Measurements from ENCODE around the gene SLC35B2. TPM values are rescaled to one million over a fixed set of nuclear protein-coding genes. Genes with fewer than 3 reads are reported as not detected.
A peak's percentile ranks its signal among the peaks of the same experiment; 100 is the strongest.

Gene SLC35B2
- total and polyA plus RNA-seq, 10 of the 15 experiments (the other 5 are each of a cell fraction or from before 2014, with no cell fraction given): 11.3 to 45.4 (median 33.8) TPM

DNA sequence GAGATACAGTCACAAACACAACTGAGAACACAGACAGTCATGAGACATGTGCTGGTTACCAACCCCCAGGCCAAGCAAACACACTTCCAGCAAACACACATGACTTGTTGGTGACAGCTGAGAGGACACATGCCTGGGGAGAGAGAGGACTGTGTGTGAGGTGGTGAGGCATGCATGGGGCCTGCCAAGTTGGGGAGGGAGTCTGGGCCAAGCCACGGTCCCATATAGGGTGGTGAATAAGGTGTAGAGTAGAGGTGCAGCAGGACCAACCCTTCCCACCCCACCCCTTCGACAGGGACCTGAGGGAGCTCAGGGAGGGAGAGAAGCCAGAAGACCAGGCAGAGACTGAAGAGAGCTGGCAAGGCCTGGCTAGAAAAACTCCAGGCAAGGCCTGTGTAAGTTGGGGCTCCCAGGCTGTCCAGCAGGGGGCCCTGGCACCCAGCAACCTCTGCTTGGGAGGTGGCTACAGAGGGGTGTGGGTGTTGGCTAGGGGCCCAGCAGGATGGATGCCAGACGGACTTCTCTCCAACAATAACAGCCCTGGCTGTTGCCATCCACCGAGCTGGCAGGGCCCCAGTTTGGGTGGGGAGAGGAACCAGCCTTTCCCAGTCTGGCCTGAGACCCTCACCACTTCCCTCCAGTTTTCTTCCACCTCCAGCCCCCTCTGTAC, 35.9 kb downstream of the SLC35B2 start (continued):
- TF ChIP-seq ETV6 (conservative IDR thresholded peaks at IDR 0.05 in 1 of 2, IDR thresholded peaks at IDR 0.05 in 1 of 2; ENCODE audit: borderline replicate concordance in 1 of 2, low read depth in 1 of 2) (no peak), BHLHE40 (IDR thresholded peaks at IDR 0.05; ENCODE audit: borderline replicate concordance in 1 of 2, low read depth in 2 of 2, low read length in 1 of 2) (peak; percentile 75 to 80; a peak in 2 of 4 replicates), ATF7 (IDR thresholded peaks at IDR 0.05; ENCODE audit: low read depth) (peak; percentile 38; the same call in 1 of the 2 replicates), MYB (IDR thresholded peaks at IDR 0.05; ENCODE audit: borderline replicate concordance, low read depth, low read length) (no peak), HDAC6 (IDR thresholded peaks at IDR 0.05; ENCODE audit: unreplicated experiment) (no peak), CEBPB (IDR thresholded peaks at IDR 0.05; ENCODE audit: borderline replicate concordance in 1 of 2, low read depth in 2 of 2, low read length in 2 of 2) (no peak), KDM1A (IDR thresholded peaks at IDR 0.05; ENCODE audit: borderline replicate concordance) (no peak), NFYB (IDR thresholded peaks at IDR 0.05; ENCODE audit: insufficient read depth, low read depth, low read length) (no peak), SMARCA5 (IDR thresholded peaks at IDR 0.05) (peak; percentile 84), YBX1 (IDR thresholded peaks at IDR 0.05) (no peak), NBN (IDR thresholded peaks at IDR 0.05) (peak; percentile 62; the same call in 1 of the 2 replicates), MYC (IDR thresholded peaks at IDR 0.05; ENCODE audit: insufficient read depth, insufficient read length, insufficient replicate concordance, low read length, severe bottlenecking) (no peak), KAT2A (conservative IDR thresholded peaks at IDR 0.05; ENCODE audit: control insufficient read depth, low read depth, low read length) (no peak)
- TF ChIP-seq, protein P1, sequence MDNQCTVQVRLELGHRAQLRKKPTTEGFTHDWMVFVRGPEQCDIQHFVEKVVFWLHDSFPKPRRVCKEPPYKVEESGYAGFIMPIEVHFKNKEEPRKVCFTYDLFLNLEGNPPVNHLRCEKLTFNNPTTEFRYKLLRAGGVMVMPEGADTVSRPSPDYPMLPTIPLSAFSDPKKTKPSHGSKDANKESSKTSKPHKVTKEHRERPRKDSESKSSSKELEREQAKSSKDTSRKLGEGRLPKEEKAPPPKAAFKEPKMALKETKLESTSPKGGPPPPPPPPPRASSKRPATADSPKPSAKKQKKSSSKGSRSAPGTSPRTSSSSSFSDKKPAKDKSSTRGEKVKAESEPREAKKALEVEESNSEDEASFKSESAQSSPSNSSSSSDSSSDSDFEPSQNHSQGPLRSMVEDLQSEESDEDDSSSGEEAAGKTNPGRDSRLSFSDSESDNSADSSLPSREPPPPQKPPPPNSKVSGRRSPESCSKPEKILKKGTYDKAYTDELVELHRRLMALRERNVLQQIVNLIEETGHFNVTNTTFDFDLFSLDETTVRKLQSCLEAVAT (IDR thresholded peaks at IDR 0.05): 0 out of 2 replicates have a peak, but pooled peaks have one; percentile 43
- TF ChIP-seq, protein P2, sequence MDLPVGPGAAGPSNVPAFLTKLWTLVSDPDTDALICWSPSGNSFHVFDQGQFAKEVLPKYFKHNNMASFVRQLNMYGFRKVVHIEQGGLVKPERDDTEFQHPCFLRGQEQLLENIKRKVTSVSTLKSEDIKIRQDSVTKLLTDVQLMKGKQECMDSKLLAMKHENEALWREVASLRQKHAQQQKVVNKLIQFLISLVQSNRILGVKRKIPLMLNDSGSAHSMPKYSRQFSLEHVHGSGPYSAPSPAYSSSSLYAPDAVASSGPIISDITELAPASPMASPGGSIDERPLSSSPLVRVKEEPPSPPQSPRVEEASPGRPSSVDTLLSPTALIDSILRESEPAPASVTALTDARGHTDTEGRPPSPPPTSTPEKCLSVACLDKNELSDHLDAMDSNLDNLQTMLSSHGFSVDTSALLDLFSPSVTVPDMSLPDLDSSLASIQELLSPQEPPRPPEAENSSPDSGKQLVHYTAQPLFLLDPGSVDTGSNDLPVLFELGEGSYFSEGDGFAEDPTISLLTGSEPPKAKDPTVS (IDR thresholded peaks at IDR 0.05; ENCODE audit: low read depth, low read length): no peak
- TF ChIP-seq, protein P3, sequence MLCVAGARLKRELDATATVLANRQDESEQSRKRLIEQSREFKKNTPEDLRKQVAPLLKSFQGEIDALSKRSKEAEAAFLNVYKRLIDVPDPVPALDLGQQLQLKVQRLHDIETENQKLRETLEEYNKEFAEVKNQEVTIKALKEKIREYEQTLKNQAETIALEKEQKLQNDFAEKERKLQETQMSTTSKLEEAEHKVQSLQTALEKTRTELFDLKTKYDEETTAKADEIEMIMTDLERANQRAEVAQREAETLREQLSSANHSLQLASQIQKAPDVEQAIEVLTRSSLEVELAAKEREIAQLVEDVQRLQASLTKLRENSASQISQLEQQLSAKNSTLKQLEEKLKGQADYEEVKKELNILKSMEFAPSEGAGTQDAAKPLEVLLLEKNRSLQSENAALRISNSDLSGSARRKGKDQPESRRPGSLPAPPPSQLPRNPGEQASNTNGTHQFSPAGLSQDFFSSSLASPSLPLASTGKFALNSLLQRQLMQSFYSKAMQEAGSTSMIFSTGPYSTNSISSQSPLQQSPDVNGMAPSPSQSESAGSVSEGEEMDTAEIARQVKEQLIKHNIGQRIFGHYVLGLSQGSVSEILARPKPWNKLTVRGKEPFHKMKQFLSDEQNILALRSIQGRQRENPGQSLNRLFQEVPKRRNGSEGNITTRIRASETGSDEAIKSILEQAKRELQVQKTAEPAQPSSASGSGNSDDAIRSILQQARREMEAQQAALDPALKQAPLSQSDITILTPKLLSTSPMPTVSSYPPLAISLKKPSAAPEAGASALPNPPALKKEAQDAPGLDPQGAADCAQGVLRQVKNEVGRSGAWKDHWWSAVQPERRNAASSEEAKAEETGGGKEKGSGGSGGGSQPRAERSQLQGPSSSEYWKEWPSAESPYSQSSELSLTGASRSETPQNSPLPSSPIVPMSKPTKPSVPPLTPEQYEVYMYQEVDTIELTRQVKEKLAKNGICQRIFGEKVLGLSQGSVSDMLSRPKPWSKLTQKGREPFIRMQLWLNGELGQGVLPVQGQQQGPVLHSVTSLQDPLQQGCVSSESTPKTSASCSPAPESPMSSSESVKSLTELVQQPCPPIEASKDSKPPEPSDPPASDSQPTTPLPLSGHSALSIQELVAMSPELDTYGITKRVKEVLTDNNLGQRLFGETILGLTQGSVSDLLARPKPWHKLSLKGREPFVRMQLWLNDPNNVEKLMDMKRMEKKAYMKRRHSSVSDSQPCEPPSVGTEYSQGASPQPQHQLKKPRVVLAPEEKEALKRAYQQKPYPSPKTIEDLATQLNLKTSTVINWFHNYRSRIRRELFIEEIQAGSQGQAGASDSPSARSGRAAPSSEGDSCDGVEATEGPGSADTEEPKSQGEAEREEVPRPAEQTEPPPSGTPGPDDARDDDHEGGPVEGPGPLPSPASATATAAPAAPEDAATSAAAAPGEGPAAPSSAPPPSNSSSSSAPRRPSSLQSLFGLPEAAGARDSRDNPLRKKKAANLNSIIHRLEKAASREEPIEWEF (IDR thresholded peaks at IDR 0.05; ENCODE audit: insufficient replicate concordance, low read depth, low read length): no peak
- TF ChIP-seq, protein P4, sequence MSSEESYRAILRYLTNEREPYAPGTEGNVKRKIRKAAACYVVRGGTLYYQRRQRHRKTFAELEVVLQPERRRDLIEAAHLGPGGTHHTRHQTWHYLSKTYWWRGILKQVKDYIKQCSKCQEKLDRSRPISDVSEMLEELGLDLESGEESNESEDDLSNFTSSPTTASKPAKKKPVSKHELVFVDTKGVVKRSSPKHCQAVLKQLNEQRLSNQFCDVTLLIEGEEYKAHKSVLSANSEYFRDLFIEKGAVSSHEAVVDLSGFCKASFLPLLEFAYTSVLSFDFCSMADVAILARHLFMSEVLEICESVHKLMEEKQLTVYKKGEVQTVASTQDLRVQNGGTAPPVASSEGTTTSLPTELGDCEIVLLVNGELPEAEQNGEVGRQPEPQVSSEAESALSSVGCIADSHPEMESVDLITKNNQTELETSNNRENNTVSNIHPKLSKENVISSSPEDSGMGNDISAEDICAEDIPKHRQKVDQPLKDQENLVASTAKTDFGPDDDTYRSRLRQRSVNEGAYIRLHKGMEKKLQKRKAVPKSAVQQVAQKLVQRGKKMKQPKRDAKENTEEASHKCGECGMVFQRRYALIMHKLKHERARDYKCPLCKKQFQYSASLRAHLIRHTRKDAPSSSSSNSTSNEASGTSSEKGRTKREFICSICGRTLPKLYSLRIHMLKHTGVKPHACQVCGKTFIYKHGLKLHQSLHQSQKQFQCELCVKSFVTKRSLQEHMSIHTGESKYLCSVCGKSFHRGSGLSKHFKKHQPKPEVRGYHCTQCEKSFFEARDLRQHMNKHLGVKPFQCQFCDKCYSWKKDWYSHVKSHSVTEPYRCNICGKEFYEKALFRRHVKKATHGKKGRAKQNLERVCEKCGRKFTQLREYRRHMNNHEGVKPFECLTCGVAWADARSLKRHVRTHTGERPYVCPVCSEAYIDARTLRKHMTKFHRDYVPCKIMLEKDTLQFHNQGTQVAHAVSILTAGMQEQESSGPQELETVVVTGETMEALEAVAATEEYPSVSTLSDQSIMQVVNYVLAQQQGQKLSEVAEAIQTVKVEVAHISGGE (CRISPR knock-in tag; IDR thresholded peaks at IDR 0.05): no peak

All from GM12878 (cell line).